Activated CD4-positive, alpha-beta T cell treated with anti-CD3 and anti-CD28 coated beads, Interleukin-2, amount 50 U/mL, for 1 hour (primary cell): ENCODE data around the gene WNK3.

Experiments
- DNase-seq: peaks from one replicate; pipeline ENCODE4 v3.0.0-alpha.2; 2020

The WNK3 gene

DNA sequence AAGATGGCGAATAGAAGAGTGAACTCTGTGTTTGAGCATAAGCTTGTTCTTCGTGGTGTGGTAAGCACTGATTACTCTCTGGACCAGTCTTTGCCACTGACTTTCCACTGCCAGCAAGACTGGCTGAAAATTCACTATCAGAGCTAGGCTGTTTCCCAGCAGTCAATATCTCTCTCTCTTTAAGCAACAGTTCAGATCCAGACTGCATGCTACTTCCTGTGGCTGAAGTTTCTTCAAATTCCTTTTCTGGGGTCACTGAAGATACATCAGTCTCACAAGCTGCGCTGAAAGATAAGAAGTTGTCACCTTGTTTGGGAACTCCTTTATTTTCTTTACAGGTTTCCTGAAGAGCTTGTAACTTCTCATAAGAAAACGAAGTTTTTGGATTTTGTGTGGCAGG, 120.8 kb downstream of the WNK3 start:
- DNase-seq: no peak

DNA sequence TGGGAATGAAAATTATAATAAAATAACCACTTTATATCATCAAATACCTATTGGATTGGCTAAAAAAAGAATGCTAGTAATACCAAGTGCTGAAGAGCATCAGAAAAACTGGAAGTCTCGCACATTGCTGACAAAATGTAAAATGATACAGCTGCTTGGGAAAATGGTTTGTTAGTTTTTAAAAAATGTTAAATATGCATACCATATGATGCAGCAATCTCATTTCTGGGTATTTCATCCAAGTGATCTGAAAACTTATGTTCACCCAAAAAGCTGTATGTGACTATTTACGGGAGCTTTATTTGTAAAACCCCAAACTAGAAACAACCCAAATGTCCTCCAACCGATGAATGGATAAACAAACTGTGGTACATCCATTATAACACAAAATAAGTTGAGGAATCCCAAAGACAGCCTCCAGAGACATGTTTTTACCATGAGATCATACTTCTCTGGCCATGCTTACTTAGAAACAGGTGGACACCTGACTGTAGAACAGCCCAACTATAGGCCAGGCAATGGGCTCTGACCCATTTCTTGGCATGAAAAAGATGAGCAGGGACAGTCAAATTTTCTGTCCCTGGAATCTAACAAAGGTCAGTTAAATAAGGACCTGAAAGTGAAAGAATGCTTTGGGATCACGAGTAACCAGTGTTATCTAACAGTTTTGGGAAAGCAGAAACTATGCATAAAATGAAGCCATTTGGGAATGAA, 127.3 kb downstream of the WNK3 start:
- no peak for DNase-seq

DNA sequence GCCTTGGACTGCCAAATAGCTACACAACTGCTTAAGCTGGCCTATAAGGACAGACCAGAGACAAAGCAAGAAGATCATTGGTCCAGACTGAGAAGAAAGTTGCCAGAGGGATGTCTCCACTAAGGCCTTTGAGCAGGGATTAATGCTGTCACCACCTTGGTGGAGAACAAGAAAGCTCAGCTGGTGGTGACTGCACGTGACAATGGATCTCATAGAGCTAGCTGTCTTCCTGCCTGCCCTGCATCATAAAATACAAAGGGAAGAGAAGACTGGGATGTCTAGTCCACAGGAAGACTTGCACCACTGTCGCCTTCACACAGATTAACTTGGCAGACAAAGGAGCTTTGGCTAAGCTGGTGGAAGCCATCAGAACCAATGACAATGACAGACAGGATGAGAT, 134.3 kb downstream of the WNK3 start:
- DNase-seq: no peak

DNA sequence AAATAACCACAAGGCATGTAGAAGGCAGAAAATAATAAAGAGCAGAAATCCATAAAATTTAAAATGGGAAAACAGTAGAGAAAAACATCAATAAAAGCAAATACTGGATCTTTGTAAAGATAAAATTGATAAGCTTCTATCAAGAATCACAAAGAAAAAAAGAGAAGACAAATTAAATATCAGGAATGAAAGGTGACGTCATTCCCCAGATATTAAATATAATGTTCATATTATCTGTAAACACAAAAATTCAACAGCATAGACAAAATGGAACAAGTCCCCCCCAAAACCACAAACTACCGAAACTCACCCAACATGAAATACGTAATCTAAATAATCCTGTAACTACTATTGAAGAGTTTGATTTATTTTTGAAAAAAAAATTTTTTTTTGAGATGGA, 144.2 kb downstream of the WNK3 start:
- DNase-seq: no peak

DNA sequence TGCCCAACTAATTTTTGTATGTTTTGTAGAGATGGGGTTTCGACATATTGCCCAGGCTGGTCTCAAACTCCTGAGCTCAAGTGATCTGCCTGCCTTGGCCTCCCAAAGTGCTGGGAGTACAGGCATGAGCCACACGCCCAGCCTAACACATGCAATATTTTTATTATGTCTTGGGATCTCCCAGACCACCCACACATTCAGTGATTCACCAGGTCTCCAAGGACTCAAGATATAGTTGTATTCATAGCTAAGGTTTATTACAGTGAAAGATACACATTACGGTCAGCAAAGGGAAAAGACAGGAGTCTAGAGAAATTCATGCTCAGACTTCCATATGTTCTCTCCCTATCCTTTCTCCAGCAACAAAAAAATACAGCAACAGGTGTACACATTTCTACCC, 149.3 kb downstream of the WNK3 start:
- no peak for DNase-seq

DNA sequence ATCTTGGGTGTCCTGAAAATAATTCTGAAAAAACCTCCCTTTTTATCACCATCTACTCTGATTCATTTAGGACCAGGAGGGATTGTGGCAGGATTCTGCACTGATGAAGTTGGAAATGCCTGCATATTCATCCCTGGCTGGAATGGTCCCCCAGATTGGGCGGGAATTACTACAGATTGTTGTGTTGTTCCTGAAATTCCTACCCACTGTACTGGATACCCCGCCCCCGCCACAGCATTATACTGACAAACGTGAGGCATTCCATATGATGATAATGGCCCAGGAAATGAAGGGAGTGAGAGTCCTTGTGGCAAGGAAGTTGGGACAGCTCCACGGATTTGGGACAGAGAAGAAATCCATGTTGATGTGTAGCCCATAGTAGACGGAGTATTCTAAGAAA, 159.6 kb downstream of the WNK3 start:
- DNase-seq: no peak

DNA sequence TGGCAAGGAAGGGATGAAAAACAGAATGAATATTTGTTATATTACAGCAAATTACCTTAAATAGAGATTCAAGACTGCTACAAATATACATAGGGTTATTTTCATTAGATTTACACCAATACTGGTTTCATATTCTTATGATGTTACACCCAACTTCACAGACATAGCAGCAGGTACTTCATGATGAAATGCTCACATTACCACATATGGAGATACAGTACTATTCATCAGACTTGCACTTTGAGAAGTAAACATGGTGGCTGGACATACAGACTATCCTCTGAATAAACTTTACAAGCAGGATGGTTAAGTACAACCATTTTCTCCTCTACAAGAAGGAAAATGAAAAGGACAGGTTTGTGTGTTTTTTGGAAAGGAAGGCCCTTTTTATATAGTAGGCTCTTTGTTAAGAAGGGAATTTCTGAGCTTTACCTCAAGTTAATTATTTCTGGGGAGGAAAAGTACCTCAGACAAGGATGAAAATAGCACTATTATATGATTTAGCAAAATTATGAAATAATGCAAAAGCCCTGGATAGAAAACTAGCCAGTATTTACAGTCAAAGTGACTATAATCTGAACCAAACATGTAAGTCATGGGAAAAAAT, 162.8 kb downstream of the WNK3 start:
- no peak for DNase-seq

DNA sequence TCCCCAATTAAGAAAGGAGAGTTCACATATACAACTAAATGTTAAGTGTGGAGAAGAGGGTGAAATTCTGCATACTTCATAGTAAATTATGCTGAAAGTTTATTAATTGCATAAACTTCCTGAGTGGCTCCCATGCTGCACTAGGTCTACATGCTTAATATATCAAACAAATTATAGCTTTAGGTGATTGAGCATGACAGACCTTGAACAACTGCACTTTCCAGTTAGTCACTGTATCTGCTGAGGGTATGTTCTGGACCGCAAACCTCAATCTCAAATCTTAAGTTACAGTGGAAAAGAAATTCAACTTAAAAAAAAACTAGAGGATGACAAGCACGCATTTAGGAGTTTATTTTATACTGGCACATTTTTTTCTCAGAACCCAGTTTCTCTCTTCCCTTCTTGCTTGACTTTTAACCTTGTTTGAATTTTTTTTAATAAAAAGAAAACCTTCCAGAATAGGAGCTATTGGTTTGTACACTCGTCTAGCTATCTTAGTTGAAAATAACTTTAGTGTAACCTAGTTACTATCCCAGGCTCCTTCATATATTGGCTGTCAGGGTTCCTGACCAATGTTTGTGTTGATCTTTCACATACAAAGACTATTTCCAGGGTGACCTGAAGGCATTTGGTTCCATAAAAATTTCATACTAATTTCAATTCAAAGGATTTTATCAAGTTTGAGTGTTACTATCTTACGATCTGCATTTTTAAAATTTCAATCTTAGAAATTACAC, 164.6 kb downstream of the WNK3 start:
- no peak for DNase-seq

DNA sequence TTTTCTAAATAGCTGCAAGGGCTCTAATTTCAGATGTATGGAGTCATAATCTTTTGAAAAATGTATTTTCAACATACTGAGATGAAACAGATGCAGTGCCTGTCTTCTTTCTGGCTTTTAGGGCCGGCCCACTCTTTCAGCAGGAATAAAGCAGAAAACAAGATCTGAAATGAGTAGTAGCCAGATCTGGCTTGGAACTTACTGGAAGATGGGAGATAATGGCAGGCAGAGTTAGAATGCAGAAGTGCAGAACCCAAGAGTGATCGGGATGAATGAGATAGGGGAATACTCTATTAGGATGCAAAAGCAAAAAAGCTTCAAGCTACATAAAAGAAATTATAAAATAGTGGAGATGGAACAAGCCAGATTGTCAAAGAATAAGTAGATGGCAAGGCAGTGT, 173.4 kb downstream of the WNK3 start:
- DNase-seq: no peak

DNA sequence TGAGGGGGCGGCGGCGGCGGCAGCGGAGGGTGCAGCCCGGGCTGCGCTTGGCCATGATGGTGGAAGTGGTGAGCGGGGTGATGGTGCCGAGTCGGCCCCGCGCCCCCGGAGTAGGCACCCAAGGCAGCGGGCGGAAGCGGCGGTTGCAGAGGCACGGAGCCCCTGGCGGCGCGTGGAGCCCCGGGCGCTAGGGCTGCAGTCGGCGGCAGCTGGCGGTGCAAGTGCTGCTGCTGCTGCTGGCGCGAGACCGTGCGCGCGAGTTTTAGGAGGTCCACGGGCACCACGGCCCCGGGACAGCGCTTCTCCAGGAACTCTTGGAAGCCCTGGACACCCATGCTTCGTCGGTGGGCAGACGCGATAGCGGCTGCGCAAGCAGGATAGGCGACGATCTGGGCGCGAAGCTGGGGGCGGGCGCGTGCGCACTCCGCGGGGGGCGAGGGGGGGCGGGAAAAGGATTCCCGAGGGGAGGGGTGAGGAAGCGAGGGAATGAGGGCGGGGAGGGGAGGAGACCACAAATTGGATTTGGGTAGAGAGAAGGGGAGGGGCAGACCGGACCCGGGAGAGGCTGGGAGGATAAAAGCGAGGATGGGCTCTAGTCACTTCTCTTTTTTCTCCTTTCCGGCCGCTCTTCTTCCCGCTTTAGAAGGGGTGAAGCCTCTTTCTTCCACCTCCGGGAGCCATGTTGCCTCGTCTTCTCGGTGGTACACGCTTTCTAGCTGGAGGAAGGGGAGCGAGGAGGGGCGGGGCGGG, 174.8 kb downstream of the WNK3 start, which contains the start of gene FAM120C:
Gene FAM120C (minus strand): TSS at position 391 of the 750 bp plus-strand sequence. CDS start 56 bp downstream, at position 335.
- DNase-seq: peak; percentile 56

DNA sequence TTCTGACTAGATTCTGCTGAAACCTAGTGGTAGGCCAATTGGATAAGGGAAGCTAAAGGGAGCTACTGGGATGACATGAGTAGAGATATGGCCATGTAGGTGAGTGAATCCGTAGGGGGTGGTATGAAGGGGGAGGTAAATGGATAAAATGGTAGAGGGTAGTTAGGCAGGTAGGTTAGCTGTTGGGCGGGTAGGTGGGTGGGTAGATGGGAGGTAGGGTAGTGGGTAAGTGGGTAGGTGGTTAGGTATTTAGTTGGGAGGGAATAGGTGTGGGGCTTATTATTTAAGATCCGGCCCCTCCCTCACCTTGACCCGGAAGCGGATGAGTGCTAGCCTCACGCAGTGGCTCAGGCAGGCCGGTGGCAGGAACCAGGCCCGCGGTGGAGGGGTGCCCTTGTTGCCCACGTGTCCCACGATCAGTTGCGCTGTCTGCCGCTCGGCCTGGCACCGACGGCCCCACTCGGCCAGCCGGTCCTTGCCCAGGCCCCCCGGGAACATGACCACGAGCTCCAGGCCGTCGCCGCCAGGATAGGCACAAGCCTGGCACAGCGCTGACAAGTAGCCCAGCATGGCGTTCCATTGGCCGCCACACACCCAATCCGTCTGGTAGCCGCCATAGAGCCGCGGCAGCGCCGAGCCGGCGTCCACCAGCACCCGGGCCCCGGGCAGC, 175.5 kb downstream of the WNK3 start:
- DNase-seq: peak; percentile 60

DNA sequence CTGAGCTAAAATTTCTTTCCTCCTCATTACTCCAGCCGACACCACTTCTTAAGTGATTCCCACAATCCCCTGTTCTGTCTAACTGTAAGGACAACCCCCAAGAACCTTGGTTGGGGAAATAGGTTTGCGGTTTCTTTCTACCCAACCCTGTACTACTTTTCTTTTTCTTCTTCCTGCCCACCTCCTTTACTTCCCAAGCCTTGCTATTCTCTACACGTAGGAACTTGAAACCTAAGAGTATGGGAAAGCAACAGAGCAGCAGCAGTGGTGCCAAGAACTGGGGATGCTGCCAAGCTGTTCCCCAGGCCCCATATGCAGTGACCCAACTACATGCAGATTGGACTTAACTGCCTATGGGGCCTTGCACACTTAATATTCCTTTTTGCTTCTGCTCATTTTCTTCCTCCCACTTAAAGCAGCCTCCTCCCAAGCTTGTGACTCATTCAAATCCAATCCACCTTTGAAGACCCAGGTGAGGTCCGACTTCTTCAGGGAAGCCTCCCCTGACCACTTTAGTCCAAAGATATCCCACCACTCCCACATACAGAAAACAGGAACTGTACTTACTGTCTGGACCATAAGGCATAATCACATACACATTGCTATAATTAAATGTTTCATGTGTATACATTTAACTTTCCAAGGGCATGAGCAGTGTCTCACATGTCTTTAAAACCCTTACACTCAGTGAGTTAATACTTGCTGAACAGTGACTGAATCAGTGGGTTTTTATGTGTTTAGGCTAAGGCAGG, 176.5 kb downstream of the WNK3 start:
- no peak for DNase-seq

DNA sequence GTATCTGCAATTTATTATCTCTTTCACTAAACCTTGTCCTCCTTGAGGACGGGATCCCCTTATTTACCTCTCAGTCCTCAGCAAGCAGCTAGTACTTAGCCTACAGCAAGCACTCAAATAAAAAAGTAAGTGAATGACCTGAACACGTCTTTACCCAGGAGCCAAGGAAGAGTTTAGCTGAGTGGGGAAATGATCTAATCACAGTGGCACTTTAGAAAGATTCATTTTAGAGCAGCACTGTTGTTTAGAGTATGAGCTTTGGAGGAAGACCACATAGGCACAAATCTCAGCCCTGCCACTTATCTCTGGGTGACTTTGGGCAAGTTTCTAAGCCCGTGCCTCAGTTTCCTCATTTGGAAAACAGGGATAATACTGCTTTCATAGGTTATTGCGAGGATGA, 177.4 kb downstream of the WNK3 start:
- no peak for DNase-seq

DNA sequence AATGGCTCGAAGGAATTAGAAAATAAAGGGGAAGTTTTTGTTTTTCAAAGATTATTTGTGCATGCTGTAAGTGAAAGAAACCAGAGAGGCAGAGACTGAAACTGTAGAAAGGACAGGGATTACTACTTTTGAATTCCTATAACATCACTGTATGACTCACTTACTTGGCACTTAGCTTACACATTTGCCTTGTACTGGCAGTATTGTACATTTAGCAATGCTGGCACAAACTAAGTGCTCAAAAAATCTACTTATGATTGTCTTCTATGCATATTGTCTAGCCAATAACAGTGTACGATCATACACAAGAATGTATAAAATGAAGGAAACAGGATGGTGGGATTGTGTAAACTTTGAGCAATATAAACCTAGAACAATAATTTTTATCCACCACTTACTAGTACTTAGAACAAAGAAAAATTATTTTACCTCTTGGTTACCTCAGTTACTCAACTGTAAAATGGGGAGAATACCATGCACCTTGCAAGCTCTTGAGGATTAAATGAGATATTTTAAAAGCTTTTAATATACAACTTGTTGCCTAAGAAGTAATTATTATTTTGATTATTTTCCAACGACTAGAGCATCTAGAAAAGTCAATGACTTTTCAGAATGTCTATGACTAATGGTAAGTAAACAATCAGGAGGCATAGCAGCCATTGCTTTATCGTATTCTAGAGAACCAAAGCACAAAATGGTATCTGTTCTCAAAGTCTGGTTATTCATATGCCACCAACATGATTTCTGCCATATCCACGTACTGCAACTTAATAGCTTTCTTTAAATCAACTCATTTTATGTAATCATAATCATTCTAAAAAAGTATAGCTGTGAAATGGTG, 179.5 kb downstream of the WNK3 start:
- no peak for DNase-seq

DNA sequence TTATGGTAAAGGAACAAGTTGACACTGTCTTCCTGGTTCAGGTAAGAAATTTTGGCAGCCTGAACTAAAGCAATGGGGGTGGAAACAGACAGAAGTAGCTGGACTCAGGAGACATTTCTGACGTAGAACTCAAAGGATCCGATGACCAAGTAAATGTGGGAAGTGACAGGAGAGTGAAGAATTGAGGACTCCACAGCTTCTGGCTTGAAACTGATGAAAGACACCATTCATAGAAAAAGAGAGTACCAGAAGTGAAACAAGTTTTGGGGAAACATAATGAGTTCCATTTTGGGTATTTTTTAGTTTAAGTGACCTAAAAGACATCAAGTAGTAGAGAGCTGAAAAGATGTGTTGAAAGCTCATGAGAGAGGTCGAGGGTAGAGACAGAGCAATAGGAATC, 180.5 kb downstream of the WNK3 start:
- DNase-seq: no peak

DNA sequence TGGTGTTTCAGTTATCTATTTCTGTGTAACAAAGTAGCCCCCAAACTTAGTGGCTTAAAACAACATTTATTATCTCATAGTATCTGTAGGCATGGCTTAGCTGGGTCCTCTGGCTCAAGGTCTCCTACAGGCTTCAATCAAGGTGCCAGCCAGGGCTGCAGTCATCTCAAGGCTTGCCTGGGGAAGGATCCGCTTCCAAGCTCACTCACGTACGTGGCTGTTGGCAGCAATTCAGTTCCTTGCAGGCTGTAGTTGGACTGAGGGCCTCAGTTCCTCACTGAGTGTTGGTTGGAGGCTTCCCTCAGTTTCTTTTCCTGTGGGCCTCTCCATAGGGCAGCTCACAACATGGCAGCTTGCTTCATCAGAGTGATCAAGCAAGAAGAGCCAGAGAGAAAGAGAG, 184.1 kb downstream of the WNK3 start:
- no peak for DNase-seq

DNA sequence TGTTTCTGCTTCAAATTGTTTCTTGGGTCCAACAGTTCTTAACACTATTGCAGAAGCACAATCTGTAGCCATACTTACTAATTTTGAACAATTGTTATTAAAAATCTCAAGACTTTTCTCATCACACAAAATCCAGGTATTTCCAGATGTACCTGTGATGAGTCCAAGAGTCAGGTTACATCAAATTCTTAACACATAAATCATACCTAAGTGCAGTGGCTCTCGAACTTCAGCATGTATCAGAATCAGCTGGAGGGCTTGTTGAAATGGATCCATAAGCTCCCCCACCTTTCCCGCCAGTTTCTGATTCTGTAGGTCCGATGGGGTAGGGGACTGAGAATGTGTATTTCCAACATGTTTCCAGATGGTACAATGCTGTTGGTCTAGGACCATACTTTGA, 185.4 kb downstream of the WNK3 start:
- no peak for DNase-seq

DNA sequence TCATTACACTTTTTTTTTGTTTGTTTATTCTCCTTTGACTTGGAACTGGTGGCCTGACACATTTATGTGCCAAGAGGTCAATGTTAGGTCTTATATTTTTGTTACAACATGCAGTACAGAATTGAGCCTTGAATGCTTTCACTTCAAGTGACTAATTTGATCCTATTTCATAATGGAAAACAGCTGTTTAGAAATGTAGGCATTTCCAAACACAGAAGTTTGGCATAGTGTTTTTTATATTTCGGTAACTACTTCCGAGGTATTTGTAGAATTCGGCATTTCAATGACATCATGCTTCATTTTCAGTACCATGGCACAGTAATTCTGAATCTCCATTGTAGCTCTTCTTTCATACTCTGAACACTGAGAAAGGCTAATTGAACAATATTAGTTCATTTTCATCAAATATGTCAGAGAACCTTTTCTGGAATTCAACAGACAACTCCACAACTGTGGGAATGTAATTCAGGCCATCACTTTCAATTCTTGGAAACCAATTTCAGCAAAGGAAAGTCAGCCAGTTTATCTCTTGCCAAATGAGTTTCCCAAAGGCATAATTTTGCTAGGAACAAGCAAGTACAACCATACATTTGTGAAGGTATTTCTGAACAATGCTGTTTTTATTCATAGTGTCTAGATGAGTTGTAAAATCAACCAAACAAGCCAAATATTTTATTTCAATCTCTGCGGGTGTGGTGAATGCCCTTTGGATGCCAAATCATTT, 186.2 kb downstream of the WNK3 start:
- DNase-seq: no peak

DNA sequence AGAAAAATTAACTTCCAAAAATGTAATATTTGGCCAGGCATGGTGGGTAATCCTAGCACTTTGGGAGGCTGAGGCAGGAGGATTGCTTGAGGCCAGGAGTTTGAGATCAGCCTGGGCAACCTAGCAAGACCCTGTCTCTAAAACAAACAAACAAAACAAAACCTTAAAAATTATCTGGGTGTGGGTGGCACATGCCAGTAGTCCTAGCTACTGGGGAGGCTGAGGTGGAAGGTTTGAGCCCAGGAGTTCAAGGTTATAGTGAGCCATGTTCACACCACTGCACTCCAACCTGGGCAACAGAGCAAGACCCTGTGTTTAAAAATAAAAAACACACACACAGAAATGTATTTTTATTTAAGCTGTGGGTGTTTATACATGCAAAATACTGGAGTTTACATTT, 186.8 kb downstream of the WNK3 start:
- DNase-seq: no peak

DNA sequence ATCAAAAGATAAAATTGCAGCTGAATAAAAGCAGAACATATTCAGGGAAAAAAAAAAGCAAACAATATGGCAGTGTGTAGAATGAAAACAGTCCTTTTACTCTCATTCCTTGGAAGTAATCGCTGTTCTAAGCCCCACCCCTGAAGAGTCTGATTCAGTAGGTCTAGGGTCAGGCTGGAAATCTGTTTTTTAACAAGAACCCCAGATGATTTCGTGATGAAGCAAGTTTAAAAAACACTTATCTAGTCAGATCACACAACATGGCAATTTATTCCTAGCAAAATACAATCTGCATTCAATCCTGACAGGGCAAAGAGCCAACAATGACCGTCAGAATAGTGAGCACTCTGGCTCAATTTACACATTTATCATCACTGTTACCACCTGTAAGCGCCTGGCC, 190.9 kb downstream of the WNK3 start:
- no peak for DNase-seq
